ENCODE measurements around the gene NIT2.
"Not testable (repeated sequence)": the region's sequence is repeated elsewhere in the genome, so short reads cannot be mapped to it uniquely, and the experiment has no call there.

NIT2 gene

GRCh38 chr3:100324044-100324443, 10.5 kb upstream of the NIT2 start:
- in situ Hi-C loops (cut with MboI; ENCODE audit: low pct_unique_long_range_greater_than_20kb, low sequenced_read_pairs, unreplicated experiment): loop anchor here (25.0 kb wide), 1 partner anchor 263 kb away; no protein-coding TSS in a partner anchor
- TF ChIP-seq, protein P1, sequence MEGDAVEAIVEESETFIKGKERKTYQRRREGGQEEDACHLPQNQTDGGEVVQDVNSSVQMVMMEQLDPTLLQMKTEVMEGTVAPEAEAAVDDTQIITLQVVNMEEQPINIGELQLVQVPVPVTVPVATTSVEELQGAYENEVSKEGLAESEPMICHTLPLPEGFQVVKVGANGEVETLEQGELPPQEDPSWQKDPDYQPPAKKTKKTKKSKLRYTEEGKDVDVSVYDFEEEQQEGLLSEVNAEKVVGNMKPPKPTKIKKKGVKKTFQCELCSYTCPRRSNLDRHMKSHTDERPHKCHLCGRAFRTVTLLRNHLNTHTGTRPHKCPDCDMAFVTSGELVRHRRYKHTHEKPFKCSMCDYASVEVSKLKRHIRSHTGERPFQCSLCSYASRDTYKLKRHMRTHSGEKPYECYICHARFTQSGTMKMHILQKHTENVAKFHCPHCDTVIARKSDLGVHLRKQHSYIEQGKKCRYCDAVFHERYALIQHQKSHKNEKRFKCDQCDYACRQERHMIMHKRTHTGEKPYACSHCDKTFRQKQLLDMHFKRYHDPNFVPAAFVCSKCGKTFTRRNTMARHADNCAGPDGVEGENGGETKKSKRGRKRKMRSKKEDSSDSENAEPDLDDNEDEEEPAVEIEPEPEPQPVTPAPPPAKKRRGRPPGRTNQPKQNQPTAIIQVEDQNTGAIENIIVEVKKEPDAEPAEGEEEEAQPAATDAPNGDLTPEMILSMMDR (IDR thresholded peaks at IDR 0.05; ENCODE audit: extremely low read depth, insufficient read depth, missing control alignments): no peak

GRCh38 chr3:100325827-100326226, 8.7 kb upstream of the NIT2 start:
- no peak for DNase-seq (ENCODE audit: low spot score)
- in situ Hi-C loops (cut with MboI; ENCODE audit: low pct_unique_long_range_greater_than_20kb, low sequenced_read_pairs, unreplicated experiment): no loop called here
- TF ChIP-seq, protein P1 (IDR thresholded peaks at IDR 0.05; ENCODE audit: extremely low read depth, insufficient read depth, missing control alignments): no peak

More at GRCh38 chr3:100324044-100324443, 10.5 kb upstream of the NIT2 start:
- DNase-seq (ENCODE audit: low spot score): no peak

DNA sequence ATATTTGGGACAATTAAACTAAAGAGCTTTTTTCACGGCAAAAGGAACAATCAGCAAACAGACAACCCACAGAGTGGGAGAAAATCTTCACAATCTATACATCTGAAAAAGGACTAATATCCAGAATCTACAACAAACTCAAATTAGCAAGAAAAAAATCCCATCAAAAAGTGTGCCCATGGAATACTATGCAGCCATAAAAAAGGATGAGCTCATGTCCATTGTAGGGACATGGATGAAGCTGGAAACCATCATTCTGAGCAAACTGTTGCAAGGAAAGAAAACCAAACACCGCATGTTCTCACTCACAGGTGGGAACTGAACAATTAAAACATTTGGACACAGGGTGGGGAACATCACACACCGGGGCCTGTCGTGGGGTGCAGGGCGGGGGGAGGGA, 7.2 kb upstream of the NIT2 start:
- in situ Hi-C loops (cut with MboI; ENCODE audit: low pct_unique_long_range_greater_than_20kb, low sequenced_read_pairs, unreplicated experiment): not testable (repeated sequence)

GRCh38 chr3:100329800-100330489, 4.6 kb upstream of the NIT2 start:
- TF ChIP-seq, protein P1 (IDR thresholded peaks at IDR 0.05; ENCODE audit: extremely low read depth, insufficient read depth, missing control alignments): no peak
- in situ Hi-C loops (cut with MboI; ENCODE audit: low pct_unique_long_range_greater_than_20kb, low sequenced_read_pairs, unreplicated experiment): no loop called here

More for the DNA sequence above, 7.2 kb upstream of the NIT2 start:
- not testable (repeated sequence) for DNase-seq (ENCODE audit: low spot score)

DNA sequence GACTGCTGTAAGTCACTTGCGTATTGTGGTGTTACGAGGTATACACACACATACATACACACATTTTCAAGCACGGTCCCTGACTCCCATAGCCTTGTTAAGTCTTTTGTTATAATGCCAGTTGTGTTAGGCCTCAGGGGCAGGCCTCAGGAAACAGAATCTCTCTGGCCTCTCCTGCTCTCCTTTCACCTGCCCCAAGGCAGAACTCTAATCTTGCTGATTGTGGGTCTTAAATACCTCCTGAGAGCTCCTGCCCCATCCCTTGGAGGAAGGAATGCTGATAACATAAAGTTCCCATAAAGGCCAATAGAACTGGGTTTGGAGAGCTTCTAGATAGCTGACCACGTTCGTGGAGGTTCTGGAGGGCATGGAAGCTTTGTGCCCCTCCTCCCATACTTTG, 3.9 kb upstream of the NIT2 start:
- DNase-seq (ENCODE audit: low spot score): no peak
- in situ Hi-C loops (cut with MboI; ENCODE audit: low pct_unique_long_range_greater_than_20kb, low sequenced_read_pairs, unreplicated experiment): no loop called here
- TF ChIP-seq, protein P1 (IDR thresholded peaks at IDR 0.05; ENCODE audit: extremely low read depth, insufficient read depth, missing control alignments): no peak

More at GRCh38 chr3:100329800-100330489, 4.6 kb upstream of the NIT2 start:
- DNase-seq (ENCODE audit: low spot score): no peak

DNA sequence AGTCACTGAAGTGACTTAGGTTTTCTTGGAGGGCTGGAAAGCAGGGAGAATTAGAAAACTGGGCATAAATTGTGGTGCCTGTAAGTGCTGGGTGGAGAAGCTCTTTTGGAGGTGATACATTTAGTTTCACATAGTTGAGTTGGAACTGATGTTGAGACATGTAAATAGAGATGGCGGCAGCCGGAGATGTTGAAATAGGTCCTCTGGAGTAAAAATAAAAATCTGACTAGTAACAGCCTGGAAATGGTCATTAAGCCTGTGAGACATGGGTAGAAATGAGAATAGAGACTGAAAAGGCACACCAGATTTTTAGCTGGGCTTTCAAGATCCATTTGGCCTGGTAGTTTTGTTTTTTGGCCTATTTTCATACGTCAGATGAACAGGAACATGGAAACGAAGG, 2.9 kb upstream of the NIT2 start:
- TF ChIP-seq, protein P1 (IDR thresholded peaks at IDR 0.05; ENCODE audit: extremely low read depth, insufficient read depth, missing control alignments): no peak
- in situ Hi-C loops (cut with MboI; ENCODE audit: low pct_unique_long_range_greater_than_20kb, low sequenced_read_pairs, unreplicated experiment): no loop called here
- no peak for DNase-seq (ENCODE audit: low spot score)

- no peak for DNase-seq (ENCODE audit: low spot score)
- TF ChIP-seq, protein P1 (IDR thresholded peaks at IDR 0.05; ENCODE audit: extremely low read depth, insufficient read depth, missing control alignments): no peak
- in situ Hi-C loops (cut with MboI; ENCODE audit: low pct_unique_long_range_greater_than_20kb, low sequenced_read_pairs, unreplicated experiment): no loop called here
These were observed 1.5 kb upstream of the NIT2 start for GRCh38 chr3:100333051-100333450.

Measured in GM13977 (cell line).